ENCODE measurements around the gene TMEM151B.

TMEM151B gene

DNA sequence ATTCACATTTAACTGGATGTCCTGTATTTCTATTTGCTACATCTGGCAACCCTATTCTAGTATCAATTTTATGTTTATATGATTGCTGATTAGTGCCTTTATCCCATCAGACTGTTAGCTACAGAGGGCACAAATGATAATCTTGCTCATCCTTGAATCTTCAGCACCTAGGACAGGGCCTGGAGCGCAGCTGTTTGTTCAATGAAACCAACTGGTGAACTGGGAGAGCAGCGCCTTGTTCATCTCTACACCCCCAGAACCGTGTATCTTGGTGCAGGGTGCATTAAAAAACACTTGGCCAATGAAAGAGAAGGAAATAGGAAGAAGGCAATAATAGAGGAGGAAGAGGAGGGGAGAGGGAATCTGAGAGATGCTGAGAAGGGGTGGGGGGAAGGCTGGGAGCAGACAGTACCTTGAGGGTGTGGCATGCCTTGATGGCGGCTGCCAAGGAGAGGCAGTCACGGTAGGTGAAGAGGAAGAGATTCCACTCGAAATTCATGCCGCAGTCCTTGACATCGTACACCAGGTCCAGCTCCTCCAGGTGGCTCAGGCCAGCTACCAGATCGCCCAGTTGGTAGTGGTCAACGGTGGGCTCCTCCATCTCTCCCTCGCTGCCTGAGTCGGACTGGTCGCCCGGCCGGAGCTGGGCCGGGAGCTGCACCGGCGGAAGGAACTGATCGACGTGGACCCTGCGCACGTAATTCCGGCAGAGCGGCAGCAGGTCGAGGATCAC, 15.5 kb downstream of the TMEM151B start:
- DNase-seq, result no peak

GRCh38 chr6:44286285-44286565, 16.0 kb downstream of the TMEM151B start:
- DNase-seq, result no peak

DNA sequence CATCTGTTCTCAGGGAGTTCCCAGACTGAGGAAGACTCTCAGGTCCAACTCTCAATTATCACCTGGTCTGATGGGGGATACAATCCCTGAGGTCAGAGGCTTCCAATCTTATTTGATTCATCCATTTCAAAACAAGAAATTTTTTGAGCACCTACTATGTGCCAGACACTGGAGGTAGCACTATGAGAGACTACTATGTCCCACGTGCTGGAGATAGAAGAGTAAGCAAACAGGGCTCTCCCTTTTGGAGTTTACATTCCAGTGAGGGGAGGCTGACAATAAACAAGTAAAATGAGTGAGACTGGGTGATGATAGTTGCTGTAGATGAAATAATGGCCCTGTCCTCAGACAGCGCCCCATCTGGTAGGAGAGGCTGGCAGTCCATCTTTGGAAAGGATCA, 16.5 kb downstream of the TMEM151B start:
- DNase-seq, result no peak

GRCh38 chr6:44289726-44290260, 19.5 kb downstream of the TMEM151B start:
- no peak for DNase-seq

GRCh38 chr6:44291841-44292240, 21.6 kb downstream of the TMEM151B start:
- no peak for DNase-seq

DNA sequence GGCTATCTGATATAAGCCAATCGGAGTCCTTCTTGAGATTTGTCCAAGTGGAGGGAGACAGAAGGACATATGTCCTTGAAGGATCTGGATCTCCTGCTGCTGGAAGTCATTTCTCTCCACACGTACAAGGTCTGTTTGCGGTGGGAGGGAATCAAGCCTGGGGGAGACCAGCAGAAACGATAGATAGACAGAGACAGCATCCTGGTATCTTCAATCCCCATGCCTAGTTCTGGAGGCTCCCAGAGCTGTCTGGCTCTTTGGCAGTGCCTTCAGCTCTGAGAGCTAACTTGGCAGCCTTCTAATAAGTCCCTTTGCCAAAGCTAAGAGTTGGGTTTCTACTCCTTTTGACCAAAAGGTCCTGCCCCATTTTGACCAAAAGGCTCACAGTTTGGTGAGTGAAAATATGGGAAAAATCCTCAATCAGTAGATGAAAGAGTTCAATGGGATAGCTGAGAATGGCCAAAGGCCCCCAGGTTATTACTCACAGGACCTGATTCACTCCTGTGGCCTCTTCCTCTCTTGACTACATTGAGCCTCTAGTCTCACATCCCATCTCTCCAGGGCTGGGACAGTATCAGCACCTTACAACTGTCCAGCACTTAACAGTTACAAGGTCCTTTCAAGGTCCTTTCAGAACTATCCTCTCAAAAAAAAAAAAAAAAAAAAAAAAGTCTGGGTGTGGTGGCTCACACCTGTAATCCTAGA, 22.6 kb downstream of the TMEM151B start:
- no peak for DNase-seq

GRCh38 chr6:44294832-44295791, 24.9 kb downstream of the TMEM151B start:
- no peak for DNase-seq

- peak; percentile 13 for DNase-seq
These were observed 27.1 kb downstream of the TMEM151B start for GRCh38 chr6:44297063-44298038.

GRCh38 chr6:44298055-44298803, 28.0 kb downstream of the TMEM151B start:
- no peak for DNase-seq

DNA sequence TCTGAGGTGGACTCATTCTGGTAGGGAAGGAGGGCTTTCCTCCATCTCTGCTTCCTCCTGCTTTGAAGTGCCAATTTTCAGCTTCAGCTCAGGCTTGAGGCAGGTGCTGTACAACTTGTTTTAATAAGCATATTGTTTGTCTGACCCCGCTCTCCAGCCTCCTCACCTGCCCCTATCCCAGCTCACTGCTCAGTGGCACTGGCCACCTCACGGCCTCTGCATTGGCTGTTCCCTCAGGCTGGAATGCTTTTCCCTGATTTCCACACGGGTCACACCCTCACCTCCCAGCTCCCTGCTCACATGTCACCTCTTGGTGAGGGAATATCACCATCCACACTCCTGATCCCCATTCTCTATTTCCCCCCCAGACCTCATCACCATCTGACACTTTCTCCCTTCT, 28.6 kb downstream of the TMEM151B start:
- DNase-seq, result no peak

DNA sequence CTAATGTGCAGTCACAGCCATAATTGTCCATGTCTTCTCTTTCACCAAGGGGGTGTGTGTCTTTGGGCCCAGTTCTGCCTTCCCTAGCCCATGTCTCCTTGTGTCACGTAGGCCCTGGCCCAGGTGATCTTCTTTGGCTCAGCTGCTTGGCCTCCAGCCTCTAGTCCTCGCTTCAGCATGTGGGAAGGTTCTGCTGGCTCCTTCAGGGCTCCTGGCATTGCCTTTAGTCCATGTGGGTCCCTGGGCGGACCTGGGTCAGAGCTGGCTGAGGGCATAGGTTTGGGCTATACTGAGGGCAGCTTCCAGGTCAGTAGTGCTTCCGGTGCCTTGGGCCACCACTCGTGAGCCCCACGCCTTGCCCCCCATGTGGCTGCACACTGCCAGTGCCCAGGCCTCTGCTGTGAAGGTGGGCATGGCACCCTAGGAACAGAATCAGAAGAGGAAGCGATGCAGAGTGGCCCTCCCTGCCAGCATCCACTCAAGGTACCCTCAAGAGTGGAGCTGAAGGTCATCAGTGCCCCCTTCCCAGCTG, 30.1 kb downstream of the TMEM151B start:
- no peak for DNase-seq

- DNase-seq, result no peak
These were observed 30.9 kb downstream of the TMEM151B start for GRCh38 chr6:44301106-44301505.

DNA sequence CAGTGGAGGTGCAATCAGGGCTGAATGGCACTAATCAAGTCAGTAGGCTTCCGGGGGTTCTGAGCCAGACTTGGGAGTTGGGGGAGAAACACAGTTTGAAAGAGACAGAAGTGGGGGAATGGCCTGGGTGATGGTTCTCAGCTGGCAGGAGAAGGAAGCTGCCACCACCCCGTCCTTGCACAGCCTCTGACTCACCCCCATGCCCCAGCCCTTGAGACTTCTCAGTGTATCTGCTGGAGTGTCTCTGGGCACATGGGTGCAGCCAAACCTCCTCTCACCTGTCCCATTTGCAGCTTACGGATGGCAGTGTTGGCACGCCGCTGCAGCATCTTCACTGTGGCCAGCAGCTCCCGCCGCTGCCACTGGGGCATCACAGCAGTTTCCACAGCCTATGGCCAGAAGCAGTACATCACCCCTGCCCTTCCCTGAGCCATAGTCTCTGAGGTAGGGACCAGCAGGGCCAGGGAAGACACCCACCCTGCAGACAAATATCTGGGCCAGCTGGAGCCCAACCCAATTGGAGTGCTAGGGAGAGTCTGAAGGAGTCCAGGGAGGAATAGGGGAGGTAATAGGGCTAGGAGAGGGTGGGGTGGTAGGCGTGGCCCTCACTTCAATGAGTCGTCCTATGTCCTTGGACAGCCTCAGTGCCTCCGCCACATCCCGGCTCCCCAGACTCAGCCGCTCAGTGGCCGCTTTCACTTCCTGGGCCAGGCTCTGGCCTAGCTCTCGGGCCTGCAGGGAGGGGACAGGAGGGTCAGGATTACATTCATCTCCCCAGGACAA, 31.7 kb downstream of the TMEM151B start:
- DNase-seq, result no peak

DNA sequence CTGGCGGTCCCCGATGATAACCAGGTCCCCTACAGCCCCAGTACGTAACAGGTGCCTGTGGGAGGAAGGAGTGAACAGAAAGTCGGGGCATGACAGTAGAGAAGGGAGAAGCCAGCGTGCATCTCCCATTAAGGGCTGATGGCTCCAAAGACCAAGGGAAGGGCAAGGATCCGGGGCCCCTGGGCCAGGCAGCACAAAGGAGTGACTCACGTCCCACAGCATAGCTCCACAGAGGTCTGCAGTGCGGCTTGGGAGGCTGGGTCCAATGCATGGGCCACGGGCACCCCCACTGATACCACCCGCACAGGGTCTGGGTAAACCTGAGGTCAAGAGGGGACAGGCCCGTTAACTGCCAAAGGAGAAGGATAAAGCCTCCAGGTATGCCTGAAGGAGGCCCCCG, 32.6 kb downstream of the TMEM151B start:
- no peak for DNase-seq

- no peak for DNase-seq
These were observed 33.6 kb downstream of the TMEM151B start for GRCh38 chr6:44303842-44304241.

- DNase-seq, result peak; percentile 15
These were observed 34.3 kb downstream of the TMEM151B start for GRCh38 chr6:44304282-44305199.

DNA sequence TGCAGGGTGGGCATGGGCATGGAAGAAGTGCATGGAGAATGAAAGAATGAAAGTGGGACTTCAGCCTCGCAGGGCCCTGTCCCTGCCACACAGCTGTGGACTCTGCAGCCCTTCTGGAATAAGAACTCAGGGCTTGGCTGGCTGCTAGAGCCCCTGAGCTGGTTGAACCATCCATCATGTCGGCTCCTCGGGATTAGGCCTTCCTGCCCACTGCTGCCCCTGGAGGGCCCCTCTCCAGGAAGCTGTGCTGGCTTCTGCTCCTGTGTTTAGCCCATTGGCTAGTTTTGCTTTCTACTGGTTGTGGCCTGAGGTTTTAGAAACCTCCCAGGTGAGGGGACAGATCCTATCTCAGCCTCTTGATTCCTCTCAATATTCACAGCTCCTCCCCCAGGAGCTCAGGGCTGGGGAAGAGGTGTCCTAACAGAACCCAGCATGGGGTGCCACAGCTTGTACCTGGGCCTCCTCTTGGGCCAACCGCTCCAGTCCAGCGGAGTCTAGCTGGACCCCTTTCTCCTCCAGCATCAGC, 35.0 kb downstream of the TMEM151B start:
- no peak for DNase-seq

DNA sequence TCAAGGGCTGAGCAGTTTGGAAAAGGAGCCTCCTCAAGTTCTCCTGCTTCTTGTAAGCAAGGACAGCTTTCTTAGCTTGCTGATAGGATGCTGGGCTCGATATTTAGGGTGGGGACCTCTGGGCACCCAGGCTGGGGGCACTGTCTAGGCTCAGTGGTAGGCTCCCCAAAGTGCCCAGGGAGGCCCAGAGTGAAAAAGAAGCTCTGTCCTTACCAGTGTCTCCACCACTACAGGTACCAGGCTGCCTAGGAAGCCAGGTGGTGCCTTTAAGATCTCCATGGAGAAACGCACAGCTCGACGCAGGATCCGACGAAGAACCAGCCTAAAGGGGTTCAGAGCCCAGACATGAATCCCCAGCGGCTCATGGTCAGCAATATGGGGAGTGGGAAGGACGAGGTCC, 36.5 kb downstream of the TMEM151B start:
- DNase-seq, result no peak

- no peak for DNase-seq
These were observed 37.0 kb downstream of the TMEM151B start for GRCh38 chr6:44307217-44307616.

Measured in activated effector memory CD4-positive, alpha-beta T cell treated with Interleukin-2 at 50 U/mL for 16 hours (primary cell).